Activated T-helper 1 cell treated with anti-CD3 and anti-CD28 coated beads, Interleukin-12 subunit alpha, Interleukin-12 subunit beta, Interleukin-2, Interleukin-4 antibody, amounts not matched to agents 30 ng/mL and 10 ng/mL and 1 ng/mL, durations not matched to agents 14 hours and 24 hours and 36 hours (primary cell): Measurements from ENCODE around the gene IGSF23. TPM values are rescaled to one million over a fixed set of nuclear protein-coding genes. Genes with fewer than 3 reads are reported as not detected.
"Not testable (repeated sequence)": the region's sequence is repeated elsewhere in the genome, so short reads cannot be mapped to it uniquely, and the experiment has no call there.

ENCODE experiments used
- DNase-seq: peaks from one replicate; pipeline ENCODE4 v3.0.0; 2021; ENCODE audit warnings: low spot score
- H3K27ac Mint-ChIP-seq: one replicate; pipeline ENCODE4 v1.8.0; 2021; ENCODE audit warnings: mild to moderate bottlenecking, mixed read lengths
- H3K27me3 Mint-ChIP-seq: one replicate; pipeline ENCODE4 v1.8.0; 2022; ENCODE audit warnings: mild to moderate bottlenecking, moderate library complexity, mixed read lengths; ENCODE audit not compliant: insufficient read depth
- H3K36me3 Mint-ChIP-seq: one replicate; pipeline ENCODE4 v1.8.0; 2021; ENCODE audit warnings: low read depth, mixed read lengths
- H3K4me1 Mint-ChIP-seq: one replicate; pipeline ENCODE4 v1.8.0; 2021; ENCODE audit warnings: low read depth, mixed read lengths
- H3K4me3 Mint-ChIP-seq: one replicate; pipeline ENCODE4 v1.8.0; 2021; ENCODE audit warnings: mild to moderate bottlenecking, moderate library complexity, mixed read lengths
- H3K9me3 Mint-ChIP-seq: one replicate; pipeline ENCODE4 v1.8.0; 2021; ENCODE audit warnings: mixed read lengths
- intact Hi-C: fragments of 100-400 bp; cut with micrococcal nuclease; formaldehyde crosslinking; loops from one replicate; pipeline ENCODE4 v1.15.1; 2024
- total RNA-seq: library from RNA; stranded (reverse); gene quantifications from 2 replicates; pipeline ENCODE4 v1.2.3, GENCODE V29; 2022

IGSF23 gene
- total RNA-seq, 1 donor from 2014 or later: not detected

DNA sequence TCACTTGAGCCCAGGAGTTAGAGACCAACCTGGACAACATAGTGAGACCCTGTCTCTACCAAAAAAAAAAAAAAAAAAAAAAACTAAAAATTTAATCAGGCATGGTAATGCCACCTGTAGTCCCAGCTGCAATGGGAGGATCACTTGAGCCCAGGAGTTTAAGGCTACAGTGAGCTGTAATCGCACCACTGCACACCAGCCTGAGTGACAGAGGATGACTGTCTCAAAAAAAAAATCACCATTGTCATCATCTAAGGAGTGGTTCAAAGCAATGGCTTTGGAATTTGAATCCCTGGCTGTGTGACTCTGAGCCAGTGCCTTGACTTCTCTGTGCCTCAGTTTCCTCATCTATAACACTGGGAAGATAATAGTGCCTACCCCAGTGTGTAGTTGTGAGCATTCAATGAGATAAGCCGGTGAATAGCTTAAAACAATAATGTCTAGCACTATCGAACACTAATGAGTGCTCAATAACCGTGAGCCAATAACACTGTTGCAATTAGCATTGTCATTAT, 11.5 kb downstream of the IGSF23 start:
- Mint-ChIP-seq H3K4me1 (no peaks in the 10 kb centered on the region), H3K27me3 (no peaks in the 10 kb centered on the region), H3K4me3 (no peak overlapping the region), H3K36me3 (no peaks in the 10 kb centered on the region), H3K9me3 (peaks cover 4% of the 10 kb centered on the region), H3K27ac (no peak overlapping the region)
- intact Hi-C loops: no loop called here
- no peak for DNase-seq

DNA sequence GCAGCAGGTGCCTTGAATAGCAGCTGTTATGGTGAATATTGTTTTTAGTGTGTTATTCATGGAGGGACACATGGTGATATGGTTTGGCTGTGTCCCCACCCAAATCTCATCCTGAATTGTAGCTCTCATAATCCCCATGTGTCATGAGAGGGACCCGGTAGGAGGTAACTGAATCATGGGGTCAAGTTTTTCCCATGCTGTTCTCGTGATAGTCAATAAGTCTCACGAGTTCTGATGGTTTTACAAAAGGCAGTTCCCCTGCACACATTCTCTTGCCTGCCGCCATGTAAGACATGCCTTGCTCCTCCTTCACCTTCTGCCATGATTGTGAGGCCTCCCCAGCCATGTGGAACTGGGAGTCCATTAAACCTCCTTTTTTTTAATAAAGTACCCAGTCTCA, 12.3 kb downstream of the IGSF23 start:
- H3K27me3 Mint-ChIP-seq, H3K4me3 Mint-ChIP-seq, intact Hi-C loops, H3K9me3 Mint-ChIP-seq, H3K4me1 Mint-ChIP-seq, DNase-seq, H3K36me3 Mint-ChIP-seq, H3K27ac Mint-ChIP-seq: not testable (repeated sequence)

DNA sequence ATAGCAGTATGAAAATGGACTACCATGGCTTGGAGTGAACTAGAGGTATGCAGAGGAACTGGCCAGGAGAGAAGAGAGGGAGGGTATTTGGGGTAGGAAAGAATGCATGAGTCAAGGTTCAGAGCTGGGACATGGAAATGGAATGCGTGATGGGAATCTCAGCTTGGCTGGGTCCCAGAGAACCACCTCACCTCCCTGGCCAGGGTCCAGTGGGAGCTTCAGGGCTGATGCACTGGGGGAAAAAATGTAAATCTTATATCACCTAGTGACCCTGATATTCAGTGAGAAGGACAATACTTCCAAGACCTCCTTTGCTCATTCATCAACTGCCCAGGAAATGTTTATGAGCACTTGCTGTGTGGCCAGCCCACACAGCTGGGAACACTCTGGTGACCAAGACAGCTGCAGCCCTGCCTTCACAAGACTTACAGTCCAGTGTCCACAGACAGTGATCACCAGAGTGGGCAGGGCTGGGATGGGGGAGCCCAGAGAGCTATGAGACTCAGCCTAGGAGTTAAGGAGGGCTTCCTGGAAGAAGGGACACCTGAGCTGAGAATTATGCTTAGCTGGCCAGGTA, 12.8 kb downstream of the IGSF23 start:
- no peak overlapping the region for H3K4me3 Mint-ChIP-seq
- peaks cover 4% of the 10 kb centered on the region for H3K9me3 Mint-ChIP-seq
- DNase-seq: no peak
- no peaks in the 10 kb centered on the region for H3K4me1 Mint-ChIP-seq
- H3K27me3 Mint-ChIP-seq: no peaks in the 10 kb centered on the region
- intact Hi-C loops: no loop called here
- no peak overlapping the region for H3K27ac Mint-ChIP-seq
- no peaks in the 10 kb centered on the region for H3K36me3 Mint-ChIP-seq

DNA sequence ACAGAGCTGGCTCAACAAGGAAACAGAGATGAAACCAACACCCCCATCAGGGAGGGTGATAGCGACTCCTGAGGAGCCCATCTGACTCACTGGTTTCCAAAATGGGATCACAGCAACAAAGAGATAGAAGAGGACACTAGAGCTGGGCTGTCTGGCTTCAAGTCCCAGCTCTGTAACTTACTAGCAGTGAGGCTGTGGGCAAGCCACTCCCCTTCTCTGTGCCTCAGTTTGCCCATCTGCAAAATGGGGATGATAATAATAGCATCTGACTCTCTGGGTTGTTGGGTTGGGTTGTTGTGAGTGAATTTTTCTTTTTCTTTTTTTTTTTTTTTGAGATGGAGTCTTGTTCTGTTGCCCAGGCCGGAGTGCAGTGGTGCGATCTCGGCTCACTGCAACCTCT, 14.3 kb downstream of the IGSF23 start:
- Mint-ChIP-seq H3K4me1 (no peaks in the 10 kb centered on the region), H3K27me3 (no peaks in the 10 kb centered on the region)

DNA sequence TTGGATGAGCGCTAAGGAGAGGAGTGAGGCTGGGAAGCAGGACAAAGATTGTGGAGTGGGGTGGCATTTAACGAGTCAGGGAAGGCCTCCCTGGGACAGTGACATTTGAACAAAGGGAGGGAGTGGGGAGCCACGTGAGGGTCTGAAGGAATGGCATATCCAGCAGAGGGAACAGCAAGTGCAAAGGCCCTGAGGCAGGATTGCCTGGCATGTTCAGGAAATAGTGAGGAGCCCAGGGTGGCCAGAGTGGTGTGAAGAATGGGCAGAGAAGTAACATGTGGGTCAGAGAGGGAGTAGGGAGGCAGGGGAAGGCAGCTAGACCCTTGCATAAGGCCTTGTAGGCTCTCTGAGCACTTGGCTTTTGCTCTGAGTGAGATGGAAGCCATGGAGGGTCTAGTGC, 15.4 kb downstream of the IGSF23 start:
- Mint-ChIP-seq H3K36me3 (no peaks in the 10 kb centered on the region), H3K9me3 (peaks cover 6% of the 10 kb centered on the region), H3K27me3 (no peaks in the 10 kb centered on the region), H3K4me1 (no peaks in the 10 kb centered on the region), H3K4me3 (no peak overlapping the region), H3K27ac (no peak overlapping the region)
- intact Hi-C loops: no loop called here
- no peak for DNase-seq

More for the DNA sequence above, 14.3 kb downstream of the IGSF23 start:
- H3K36me3 Mint-ChIP-seq: no peaks in the 10 kb centered on the region
- H3K27ac Mint-ChIP-seq: no peak overlapping the region
- H3K9me3 Mint-ChIP-seq: peaks cover 8% of the 10 kb centered on the region
- DNase-seq: no peak
- intact Hi-C loops: no loop called here
- H3K4me3 Mint-ChIP-seq: no peak overlapping the region

DNA sequence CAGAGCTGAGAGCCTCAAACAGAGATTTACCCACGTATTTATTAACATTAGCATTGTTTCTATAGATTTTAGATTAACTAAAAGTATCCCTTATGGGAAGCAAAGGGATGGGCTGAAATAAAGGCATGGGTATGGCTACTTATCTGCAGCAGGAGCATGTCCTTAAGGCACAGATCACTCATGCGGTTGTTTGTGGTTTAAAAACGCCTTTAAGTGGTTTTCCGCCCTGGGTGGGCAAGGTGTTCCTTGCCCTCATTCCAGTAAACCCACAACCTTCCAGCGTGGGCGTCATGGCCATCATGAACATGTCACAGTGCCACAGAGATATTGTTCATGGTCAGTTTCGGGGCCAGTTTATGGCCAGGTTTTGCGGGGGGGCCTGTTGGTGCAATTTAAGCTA, 18.2 kb downstream of the IGSF23 start:
- H3K4me3 Mint-ChIP-seq, H3K27ac Mint-ChIP-seq, intact Hi-C loops, H3K36me3 Mint-ChIP-seq, H3K9me3 Mint-ChIP-seq, H3K27me3 Mint-ChIP-seq, H3K4me1 Mint-ChIP-seq, DNase-seq: not testable (repeated sequence)

DNA sequence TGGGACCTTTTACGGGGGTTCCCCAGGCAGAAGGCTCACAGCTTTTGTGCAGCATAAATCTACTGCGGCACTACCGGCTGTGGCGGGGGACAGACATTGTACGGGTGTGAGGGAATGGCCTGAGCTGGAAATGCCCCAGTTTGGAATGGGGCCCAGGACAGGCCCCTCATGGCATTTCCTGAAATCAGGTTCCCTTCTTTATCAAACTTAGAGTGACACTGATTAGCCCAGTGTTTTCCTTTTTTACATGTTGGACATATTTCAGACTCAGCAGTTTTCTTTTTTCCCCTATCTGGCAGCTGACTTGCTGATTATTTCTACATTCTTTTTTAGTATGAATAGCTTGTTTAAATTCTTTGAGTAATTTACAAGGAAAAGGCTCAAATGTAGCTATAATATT, 20.7 kb downstream of the IGSF23 start:
- intact Hi-C loops: not testable (repeated sequence)

DNA sequence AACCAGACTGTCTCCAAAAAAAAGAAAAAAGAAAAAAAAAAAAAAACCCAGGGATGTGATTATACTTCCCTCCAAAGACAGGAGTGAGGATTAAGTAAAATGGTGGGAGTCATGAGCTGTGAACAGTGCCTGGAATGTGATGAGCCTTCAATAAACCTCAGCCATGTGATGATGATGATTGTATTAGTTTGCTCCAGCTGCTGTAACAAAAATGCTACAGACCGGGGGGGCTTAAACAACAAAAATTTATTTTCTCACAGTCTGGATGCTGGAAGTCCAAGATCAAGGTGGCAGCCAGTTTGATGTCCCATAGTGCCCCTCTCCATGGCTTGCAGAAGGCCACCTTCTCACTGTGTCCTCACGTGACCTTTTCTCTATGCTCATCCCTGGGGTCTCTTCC, 21.4 kb downstream of the IGSF23 start:
- peaks cover 8% of the 10 kb centered on the region for H3K9me3 Mint-ChIP-seq
- no peaks in the 10 kb centered on the region for H3K36me3 Mint-ChIP-seq
- no peak overlapping the region for H3K27ac Mint-ChIP-seq
- H3K27me3 Mint-ChIP-seq: no peaks in the 10 kb centered on the region
- no peak overlapping the region for H3K4me3 Mint-ChIP-seq
- DNase-seq: no peak
- intact Hi-C loops: no loop called here
- H3K4me1 Mint-ChIP-seq: no peaks in the 10 kb centered on the region

More for the DNA sequence above, 20.7 kb downstream of the IGSF23 start:
- not testable (repeated sequence) for H3K27ac Mint-ChIP-seq, H3K36me3 Mint-ChIP-seq, H3K4me1 Mint-ChIP-seq, H3K27me3 Mint-ChIP-seq, H3K4me3 Mint-ChIP-seq, DNase-seq, H3K9me3 Mint-ChIP-seq

DNA sequence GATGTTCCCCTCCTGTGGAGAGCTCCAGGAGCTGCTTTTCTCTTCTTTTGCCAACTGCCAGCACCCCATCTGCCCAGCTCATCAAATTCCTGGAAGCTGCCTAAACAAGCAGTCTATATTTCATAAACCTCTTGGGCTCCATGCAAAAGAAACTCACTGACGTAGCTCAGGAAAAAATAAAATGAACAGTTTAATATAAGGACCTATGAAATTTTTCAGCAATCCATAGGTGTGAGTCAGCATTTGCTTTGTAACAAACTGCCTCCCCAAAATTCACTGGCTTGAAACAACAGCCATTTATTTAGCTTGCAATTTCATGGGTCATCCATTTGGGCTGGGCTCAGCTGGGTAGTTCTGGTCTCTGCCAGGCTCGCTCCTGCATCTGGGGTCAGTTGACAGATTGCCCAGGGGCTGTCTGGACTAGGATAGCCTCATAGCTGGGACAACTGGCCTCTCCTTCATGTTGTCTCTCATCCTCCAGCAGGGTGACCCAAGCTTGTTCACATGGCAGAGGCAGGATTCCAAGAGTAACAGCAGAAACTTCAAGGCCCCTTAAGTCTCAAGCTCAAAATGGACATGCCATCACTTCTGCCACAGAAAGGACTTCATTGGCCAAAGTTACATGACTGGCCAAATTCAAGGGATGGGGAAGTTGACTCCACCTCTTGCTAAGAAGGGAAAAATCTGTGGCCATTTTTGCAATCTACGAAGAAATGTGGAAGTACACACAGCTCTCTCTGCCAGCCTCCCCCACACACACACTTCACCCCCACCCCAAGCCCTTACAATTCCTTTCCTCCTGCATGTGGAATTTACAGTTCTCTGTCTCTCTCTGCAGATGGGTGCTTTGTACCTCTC, 22.4 kb downstream of the IGSF23 start:
- Mint-ChIP-seq H3K36me3 (no peaks in the 10 kb centered on the region), H3K9me3 (peaks cover 8% of the 10 kb centered on the region), H3K4me3 (no peak overlapping the region), H3K27ac (no peak overlapping the region), H3K4me1 (no peaks in the 10 kb centered on the region), H3K27me3 (peaks cover 2% of the 10 kb centered on the region)
- no peak for DNase-seq
- intact Hi-C loops: no loop called here

DNA sequence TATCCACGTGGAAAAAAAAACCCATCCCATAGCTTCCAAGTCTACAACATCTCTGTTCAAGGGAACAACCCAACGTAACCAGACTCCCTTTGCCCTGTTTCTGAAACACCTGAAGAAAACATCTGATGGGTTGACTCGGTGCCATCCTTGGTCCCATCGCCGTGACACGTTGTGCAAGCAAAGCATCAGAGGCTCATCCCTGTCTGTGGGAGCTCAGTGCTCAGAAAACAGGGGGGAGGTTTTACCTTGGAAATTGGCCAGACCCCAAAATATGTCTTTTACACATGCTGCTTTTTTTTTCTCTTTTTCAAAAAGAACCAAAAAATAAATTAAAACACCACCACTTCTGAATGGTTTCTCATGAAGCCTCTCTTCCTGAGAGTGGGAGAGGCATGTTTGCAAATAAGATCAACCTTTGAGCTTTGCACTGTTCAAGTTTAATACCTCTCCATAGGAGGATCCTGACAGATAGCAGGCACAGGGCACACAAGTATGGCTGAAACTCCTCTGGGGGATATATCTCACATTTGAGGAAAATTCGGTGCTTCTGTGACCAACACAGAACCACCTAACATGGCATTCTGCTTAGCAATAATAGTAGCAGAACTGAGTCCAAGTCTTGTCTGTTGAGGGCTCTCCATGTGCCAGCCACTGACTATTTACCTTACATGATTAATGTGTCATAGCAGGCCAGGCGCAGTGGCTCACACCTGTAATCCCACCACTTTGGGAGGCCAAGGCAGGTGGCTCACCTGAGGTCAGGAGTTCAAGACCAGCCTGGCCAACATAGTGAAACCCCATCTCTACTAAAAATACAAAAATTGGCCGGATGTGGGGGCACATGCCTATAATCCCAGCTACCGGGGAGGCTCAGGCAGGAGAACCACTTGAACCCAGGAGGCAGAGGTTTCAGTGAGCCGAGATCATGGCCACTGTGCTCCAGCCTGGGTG, 23.4 kb downstream of the IGSF23 start:
- peaks cover 6% of the 10 kb centered on the region for H3K27me3 Mint-ChIP-seq
- H3K4me3 Mint-ChIP-seq: no peak overlapping the region
- H3K36me3 Mint-ChIP-seq: no peaks in the 10 kb centered on the region
- intact Hi-C loops: no loop called here
- peaks cover 8% of the 10 kb centered on the region for H3K9me3 Mint-ChIP-seq
- H3K4me1 Mint-ChIP-seq: no peaks in the 10 kb centered on the region
- no peak for DNase-seq
- no peak overlapping the region for H3K27ac Mint-ChIP-seq

DNA sequence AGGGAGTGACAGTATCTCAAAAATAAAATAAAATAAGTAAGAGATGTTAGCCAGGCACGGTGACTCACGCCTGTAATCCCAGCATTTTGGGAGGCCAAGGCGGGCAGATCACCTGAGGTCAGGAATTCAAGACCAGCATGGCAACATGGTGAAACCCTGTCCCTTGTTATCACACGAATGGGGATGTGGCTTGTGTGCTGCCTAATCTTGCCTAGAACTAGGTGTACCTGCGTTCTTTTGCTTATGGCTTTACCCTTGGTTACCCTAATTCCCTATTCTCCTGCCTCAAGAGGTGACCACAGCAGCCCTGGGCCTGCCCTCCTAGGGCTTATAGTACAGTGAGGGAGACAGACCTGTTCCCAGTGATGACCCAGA, 24.0 kb downstream of the IGSF23 start:
- Mint-ChIP-seq H3K4me3 (no peak overlapping the region), H3K9me3 (peaks cover 4% of the 10 kb centered on the region), H3K27ac (no peak overlapping the region), H3K4me1 (no peaks in the 10 kb centered on the region), H3K36me3 (no peaks in the 10 kb centered on the region), H3K27me3 (peaks cover 8% of the 10 kb centered on the region)
- no peak for DNase-seq
- intact Hi-C loops: no loop called here

DNA sequence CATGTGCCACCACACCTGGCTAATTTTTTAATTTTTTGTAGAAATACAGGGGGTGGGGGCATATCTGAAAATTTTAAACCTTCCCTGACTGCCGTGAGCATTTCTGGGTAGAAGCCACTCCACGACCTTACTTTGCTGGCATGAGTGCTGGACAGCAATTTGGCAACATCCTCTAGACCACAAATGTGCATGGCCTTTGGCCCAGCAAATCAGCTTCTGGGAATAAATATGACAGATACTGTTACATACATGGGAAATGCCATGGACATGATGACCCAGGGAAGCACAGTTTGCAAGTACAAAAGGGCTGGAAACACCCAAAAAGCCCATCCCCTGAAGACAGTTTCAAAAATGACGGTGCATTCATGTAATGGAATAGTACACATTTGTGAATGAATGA, 27.2 kb downstream of the IGSF23 start:
- Mint-ChIP-seq H3K4me1 (no peaks in the 10 kb centered on the region), H3K27ac (no peak overlapping the region), H3K27me3 (peaks cover 21% of the 10 kb centered on the region), H3K4me3 (no peak overlapping the region), H3K9me3 (no peaks in the 10 kb centered on the region), H3K36me3 (no peaks in the 10 kb centered on the region)
- intact Hi-C loops: no loop called here
- no peak for DNase-seq
